Activated CD8-positive, alpha-beta memory T cell treated with anti-CD3 and anti-CD28 coated beads, Interleukin-2, amount 50 U/mL, for 1 hour (primary cell): Measurements from ENCODE around the gene GJB5.

Source experiments
- DNase-seq: peaks from one replicate; pipeline ENCODE4 v3.0.0-alpha.2; 2020; ENCODE audit errors: extremely low read depth

Gene GJB5

GRCh38 chr1:34794790-34795180 is 39.9 kb downstream of the GJB5 start:
- no peak for DNase-seq

GRCh38 chr1:34795916-34796315 is 41.1 kb downstream of the GJB5 start:
- no peak for DNase-seq

GRCh38 chr1:34796990-34797389 is 42.1 kb downstream of the GJB5 start:
- no peak for DNase-seq

- DNase-seq = no peak
Observed at GRCh38 chr1:34800214-34800613, 45.4 kb downstream of the GJB5 start.

GRCh38 chr1:34803770-34804169 is 48.9 kb downstream of the GJB5 start:
- no peak for DNase-seq

- no peak for DNase-seq
Observed at GRCh38 chr1:34806396-34806795, 51.5 kb downstream of the GJB5 start.
